ENCODE data around the gene UBE2O.
A peak's percentile ranks its signal among the peaks of the same experiment; 100 is the strongest.

The UBE2O gene

DNA sequence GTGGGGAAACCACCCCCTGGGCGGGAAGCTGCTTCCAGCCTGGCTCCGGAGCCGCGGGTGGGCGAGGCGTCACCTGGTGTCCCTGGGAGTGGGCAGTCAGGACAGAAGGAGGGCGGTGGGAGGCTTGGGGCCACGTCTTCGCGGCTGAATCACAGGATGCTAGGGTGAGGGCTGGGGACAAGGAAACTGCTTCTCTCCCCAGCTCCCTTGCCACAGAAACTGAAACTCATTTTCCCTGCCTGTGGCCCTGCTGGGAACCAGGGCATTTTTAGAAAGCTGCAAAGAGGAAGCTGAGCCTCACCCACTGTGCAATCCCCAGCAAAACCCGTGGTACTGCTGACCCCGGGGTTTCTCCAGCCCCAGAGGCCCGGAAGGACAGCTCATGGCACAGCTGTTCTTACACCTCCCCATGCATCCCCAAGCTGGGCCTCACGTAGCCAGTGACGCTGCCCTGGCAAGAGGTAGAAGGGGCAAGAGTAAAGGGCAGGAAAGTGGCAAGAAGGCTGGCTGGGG lies 40.1 kb upstream of the UBE2O start:
- no peak for DNase-seq (ENCODE audit: low spot score)

DNA sequence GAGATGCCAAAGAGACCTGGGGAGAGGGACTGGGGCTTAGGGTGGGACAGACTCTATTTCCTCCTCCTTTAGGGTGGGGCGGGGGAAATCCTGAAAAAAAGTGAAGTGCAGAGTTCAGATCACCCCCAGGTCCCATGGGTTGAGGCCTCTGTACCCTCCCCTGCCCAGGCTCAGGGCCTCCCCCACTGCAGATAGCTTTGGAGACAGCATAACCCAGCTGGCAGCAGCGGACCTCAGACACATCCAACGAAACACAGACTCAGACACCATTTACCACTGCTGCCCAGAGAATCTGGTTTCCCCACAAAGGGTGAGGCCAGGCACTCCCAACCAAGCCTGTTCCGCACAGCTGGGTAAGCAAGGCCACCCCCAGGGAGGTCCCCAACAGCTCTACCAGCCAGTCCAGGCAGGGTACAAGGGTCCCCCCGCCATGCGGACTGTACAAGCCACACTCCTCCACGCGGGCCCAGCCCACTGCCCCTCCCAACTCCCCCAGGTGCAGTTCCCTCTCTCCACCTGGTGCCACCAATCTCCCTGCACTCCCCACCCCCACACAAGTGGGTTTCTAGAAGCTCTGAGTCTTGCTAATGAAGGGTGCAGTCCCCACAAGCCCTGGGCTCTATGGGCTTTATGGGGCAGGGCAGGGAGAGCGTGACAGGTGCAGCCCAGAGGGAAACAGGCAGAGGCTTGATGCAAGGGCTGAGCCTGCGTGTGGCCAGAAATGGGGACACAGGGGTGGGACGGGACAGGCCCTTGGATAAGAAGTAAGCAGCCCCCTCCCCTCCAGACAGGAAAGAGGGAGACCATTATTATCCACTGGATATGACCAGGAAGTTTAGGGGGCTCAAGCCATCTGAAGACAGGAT lies 39.4 kb upstream of the UBE2O start:
- DNase-seq (ENCODE audit: low spot score) = no peak
- peak overlapping the region; percentile 46 to 81 for H3K27ac ChIP-seq
- TF ChIP-seq, protein P1, sequence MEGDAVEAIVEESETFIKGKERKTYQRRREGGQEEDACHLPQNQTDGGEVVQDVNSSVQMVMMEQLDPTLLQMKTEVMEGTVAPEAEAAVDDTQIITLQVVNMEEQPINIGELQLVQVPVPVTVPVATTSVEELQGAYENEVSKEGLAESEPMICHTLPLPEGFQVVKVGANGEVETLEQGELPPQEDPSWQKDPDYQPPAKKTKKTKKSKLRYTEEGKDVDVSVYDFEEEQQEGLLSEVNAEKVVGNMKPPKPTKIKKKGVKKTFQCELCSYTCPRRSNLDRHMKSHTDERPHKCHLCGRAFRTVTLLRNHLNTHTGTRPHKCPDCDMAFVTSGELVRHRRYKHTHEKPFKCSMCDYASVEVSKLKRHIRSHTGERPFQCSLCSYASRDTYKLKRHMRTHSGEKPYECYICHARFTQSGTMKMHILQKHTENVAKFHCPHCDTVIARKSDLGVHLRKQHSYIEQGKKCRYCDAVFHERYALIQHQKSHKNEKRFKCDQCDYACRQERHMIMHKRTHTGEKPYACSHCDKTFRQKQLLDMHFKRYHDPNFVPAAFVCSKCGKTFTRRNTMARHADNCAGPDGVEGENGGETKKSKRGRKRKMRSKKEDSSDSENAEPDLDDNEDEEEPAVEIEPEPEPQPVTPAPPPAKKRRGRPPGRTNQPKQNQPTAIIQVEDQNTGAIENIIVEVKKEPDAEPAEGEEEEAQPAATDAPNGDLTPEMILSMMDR (IDR thresholded peaks at IDR 0.05) = no peak
- H3K4me3 ChIP-seq = peak overlapping the region; percentile 17

More for the DNA sequence above, 40.1 kb upstream of the UBE2O start:
- peak overlapping the region; percentile 17 for H3K4me3 ChIP-seq
- TF ChIP-seq, protein P1 (IDR thresholded peaks at IDR 0.05) = no peak
- peak overlapping the region; percentile 46 to 81 for H3K27ac ChIP-seq

DNA sequence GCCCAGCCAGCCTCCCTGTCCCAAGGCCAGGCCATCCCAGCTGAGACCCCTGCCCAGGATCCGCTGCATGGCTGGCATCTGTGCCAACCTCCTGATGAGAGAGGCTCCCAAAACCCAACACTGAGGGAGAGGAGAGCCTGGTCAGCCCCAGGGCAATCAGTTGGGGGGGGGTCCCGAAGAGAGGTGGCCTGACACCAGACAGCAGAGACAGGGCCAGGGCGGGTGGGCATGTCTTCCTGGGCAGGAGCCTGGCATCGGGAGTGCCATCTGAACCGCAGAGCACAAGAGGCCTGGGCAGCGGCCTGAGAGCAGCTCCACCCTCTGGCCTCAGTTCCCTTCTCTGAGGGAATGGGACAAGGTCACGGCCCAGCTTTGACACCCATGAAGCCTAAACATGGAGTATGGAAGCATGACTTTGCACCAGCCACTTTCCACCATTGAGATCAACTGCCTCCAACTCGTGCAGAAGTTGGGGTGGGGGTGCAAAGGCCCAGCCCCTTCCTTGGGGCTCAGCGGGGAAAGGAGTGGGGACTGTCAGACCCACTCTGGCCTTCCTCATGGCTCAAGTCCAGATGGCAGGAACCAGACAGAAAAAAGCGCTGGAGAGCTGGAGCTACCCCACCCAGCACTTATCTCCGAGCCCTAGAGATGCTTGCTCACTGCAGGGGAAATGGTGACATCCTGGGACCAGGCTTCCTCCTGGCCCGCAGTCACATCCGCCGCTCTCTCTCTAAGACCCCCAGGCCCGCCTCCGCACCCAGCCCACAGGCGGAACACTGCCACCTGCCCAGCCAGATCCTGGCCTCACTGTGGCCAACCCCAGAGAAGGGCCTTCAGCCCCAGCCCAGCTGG lies 38.5 kb upstream of the UBE2O start:
- DNase-seq (ENCODE audit: low spot score) = no peak
- Histone ChIP-seq H3K4me3 (no peak overlapping the region), H3K27ac (peak overlapping the region; percentile 46 to 81)
- TF ChIP-seq, protein P1 (IDR thresholded peaks at IDR 0.05) = no peak

DNA sequence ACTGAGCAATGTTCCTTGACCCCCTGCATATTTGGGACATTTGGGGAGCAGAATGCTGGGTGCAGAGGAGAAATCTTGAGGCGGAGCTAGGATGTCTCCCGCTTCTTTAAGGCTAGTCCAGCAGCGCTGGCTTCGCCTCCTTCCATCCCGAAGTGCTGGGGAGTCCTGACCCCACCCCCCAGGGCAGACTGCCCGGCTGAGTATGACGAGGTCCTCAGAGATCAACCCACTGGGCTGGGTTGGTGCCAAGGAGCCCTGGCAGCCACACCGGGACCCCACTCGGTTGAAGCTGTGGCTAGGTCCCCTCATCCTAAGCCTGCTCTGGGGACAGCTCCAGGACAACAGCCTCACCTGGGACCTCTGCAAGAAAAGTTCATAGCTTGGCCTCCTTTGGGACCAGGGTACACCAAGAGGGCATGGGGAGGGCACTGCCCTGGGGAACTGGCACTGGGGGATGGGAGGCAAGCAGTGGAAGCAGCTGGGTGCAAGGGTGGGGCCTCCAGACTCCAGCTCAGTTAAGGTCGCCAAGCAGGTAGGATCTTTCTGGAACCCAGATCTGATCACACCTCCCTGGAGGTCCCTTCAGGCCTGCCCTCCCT lies 37.3 kb upstream of the UBE2O start:
- TF ChIP-seq, protein P1 (IDR thresholded peaks at IDR 0.05) = no peak
- Histone ChIP-seq H3K27ac (peak overlapping the region in 1 of 2 donors; percentile 81), H3K4me3 (no peak overlapping the region)
- no peak for DNase-seq (ENCODE audit: low spot score)

DNA sequence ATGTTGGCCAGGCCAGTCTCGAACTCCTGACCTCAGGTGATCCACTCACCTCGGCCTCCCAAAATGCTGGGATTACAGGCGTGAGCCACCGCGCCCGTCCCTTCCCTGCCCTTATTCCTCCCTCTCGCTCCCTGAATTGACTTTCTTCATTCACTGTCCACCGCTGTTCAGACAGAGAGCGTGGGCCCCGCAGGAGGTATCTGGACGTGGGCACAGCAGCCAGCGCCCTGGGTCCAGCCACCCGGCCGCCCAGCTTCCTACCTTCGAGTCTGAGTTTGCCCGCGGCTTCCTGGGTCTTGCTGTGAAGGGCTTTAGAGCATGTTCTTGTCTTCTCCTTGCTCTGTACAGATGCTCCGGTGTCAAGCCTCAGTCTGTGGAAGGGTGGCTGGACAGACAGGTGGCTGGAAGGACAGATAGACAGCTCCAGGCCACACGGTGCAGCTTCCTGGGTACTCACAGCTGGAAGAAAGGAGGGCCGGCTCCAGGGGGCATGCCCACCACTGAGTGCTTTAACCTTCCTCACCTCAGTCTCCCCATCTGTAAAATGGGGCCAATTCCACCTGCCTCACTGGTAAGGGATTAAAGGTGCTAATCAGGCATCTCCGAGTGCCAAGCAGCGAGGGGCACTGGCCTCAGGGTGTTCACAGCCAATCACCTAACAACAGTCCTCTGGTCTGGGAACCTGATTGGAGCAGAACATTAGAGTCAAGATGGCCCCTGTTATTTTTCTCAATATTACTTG lies 34.7 kb upstream of the UBE2O start:
- no peak overlapping the region for H3K27ac ChIP-seq
- DNase-seq (ENCODE audit: low spot score) = no peak
- TF ChIP-seq, protein P1 (IDR thresholded peaks at IDR 0.05) = no peak
- no peak overlapping the region for H3K4me3 ChIP-seq

DNA sequence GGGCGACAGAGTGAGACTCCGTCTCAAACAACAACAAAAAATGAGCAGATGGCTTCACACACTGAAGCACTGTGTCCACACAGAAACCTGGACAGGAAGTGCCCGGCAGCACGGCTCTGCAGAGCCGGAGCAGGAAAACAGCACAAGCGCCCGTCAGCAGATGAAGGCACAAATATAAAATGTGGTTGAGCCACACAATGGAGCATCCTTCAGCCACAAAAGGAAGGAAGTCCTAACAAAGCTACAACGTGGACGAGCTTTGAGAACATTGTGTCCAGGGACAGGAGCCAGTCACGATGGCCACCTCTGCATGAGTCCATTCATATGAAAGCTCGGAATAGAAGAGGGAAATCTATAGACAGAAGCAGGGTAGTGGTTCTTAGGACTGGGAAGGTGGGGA lies 32.6 kb upstream of the UBE2O start:
- Histone ChIP-seq H3K27ac (peak overlapping the region in 1 of 2 donors; percentile 61), H3K4me3 (no peak overlapping the region)
- DNase-seq (ENCODE audit: low spot score) = no peak
- TF ChIP-seq, protein P1 (IDR thresholded peaks at IDR 0.05) = no peak
